ENCODE measurements around the gene PDE6H. TPM values are rescaled to one million over a fixed set of nuclear protein-coding genes. Genes with fewer than 3 reads are reported as not detected.
A peak's percentile ranks its signal among the peaks of the same experiment; 100 is the strongest.

Gene PDE6H
- total and polyA plus RNA-seq, 4 experiments from 2014 or later, result not detected

DNA sequence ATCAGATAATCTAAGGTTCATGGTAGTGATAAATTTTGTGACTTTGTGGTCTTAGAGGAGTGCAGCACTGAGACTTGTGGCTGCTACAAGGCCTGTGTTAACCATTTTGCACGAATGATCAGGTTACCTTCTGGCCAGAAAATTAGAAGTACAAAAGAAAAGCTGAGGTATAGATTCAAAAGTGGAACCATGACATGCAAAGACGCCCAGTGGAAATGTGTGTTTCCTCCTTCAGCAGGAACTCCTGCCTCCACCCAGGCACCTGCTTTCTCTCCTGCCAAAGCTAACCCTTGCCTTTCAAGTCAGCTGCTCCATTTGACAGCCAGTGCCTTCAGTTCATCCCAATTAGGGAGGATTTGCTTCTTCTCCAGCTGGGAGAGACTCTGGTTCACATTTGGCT is 10.1 kb downstream of the PDE6H start:
- H3K27ac ChIP-seq (ENCODE audit: low read depth, low read length), result no peak overlapping the region
- no peak for DNase-seq
- Mint-ChIP-seq H3K36me3 (no peaks in the 10 kb centered on the region), H3K9me3 (no peaks in the 10 kb centered on the region), H3K27ac (peak overlapping the region; percentile 8 to 48 (median 34)), H3K4me1 (peaks cover 41 to 60% (median 50%) of the 10 kb centered on the region in 4 donors), H3K27me3 (no peaks in the 10 kb centered on the region), H3K4me3 (peak overlapping the region in 5 of 8 donors; percentile 14 to 57 (median 29))
- H3K9me3 ChIP-seq (ENCODE audit: control insufficient read depth in 1 of 2, low read length in 2 of 2), result no peaks in the 10 kb centered on the region
- intact Hi-C loops (cut with micrococcal nuclease), result no loop called here
- H3K4me1 ChIP-seq (ENCODE audit: insufficient read depth, low read length), result peaks cover 38% of the 10 kb centered on the region
- no peak overlapping the region for H3K4me3 ChIP-seq (ENCODE audit: low read length in 2 of 2)
- CTCF ChIA-PET (ENCODE audit: partially characterized antibody), result interaction anchor here (0.8 to 3.1 kb wide), 3 partner anchors 12 to 137 kb away, joined by 3 to 18 read pairs (median 4); no protein-coding TSS in a partner anchor
- no peaks in the 10 kb centered on the region for H3K36me3 ChIP-seq (ENCODE audit: insufficient read depth, low read length)
- POLR2A ChIA-PET (ENCODE audit: partially characterized antibody), result interaction anchor here (0.9 to 1.8 kb wide), 4 partner anchors 14 to 34 kb away, joined by 3 to 7 read pairs (median 4); no protein-coding TSS in a partner anchor
- no peaks in the 10 kb centered on the region for H3K27me3 ChIP-seq (ENCODE audit: insufficient read depth, low read length)

GRCh38 chr12:14984036-14984435 is 11.2 kb downstream of the PDE6H start:
- intact Hi-C loops (cut with micrococcal nuclease), result no loop called here
- DNase-seq, result no peak
- Histone ChIP-seq H3K4me3 (ENCODE audit: low read length in 2 of 2) (no peak overlapping the region), H3K4me1 (ENCODE audit: insufficient read depth, low read length) (peaks cover 34% of the 10 kb centered on the region), H3K9me3 (ENCODE audit: control insufficient read depth in 1 of 2, low read length in 2 of 2) (no peaks in the 10 kb centered on the region), H3K27ac (ENCODE audit: low read depth, low read length) (no peak overlapping the region), H3K27me3 (ENCODE audit: insufficient read depth, low read length) (no peaks in the 10 kb centered on the region), H3K36me3 (ENCODE audit: insufficient read depth, low read length) (no peaks in the 10 kb centered on the region)
- POLR2A ChIA-PET (ENCODE audit: partially characterized antibody), result interaction anchor here (1.0 to 1.8 kb wide), 3 partner anchors 24 to 35 kb away, joined by 3 to 7 read pairs (median 4); no protein-coding TSS in a partner anchor
- peak overlapping the region in 1 of 8 donors; percentile 14 for H3K4me3 Mint-ChIP-seq
- H3K27me3 Mint-ChIP-seq, result no peaks in the 10 kb centered on the region
- H3K9me3 Mint-ChIP-seq, result no peaks in the 10 kb centered on the region
- H3K36me3 Mint-ChIP-seq, result no peaks in the 10 kb centered on the region
- CTCF ChIA-PET (ENCODE audit: partially characterized antibody), result interaction anchor here (0.8 to 3.5 kb wide), 4 partner anchors 11 to 138 kb away, joined by 3 to 18 read pairs (median 11); partner anchors contain the start of gene ERP27
- peak overlapping the region in 1 of 7 donors; percentile 8 for H3K27ac Mint-ChIP-seq
- H3K4me1 Mint-ChIP-seq, result peaks cover 35 to 55% (median 45%) of the 10 kb centered on the region in 4 donors

- no peaks in the 10 kb centered on the region for H3K36me3 ChIP-seq (ENCODE audit: insufficient read depth, low read length)
- no peak overlapping the region for H3K27ac ChIP-seq (ENCODE audit: low read depth, low read length)
- Mint-ChIP-seq H3K9me3 (no peaks in the 10 kb centered on the region), H3K36me3 (no peaks in the 10 kb centered on the region), H3K27me3 (no peaks in the 10 kb centered on the region), H3K27ac (peak overlapping the region in 2 of 7 donors; percentile 21 to 65), H3K4me1 (peaks cover 27 to 47% (median 37%) of the 10 kb centered on the region in 4 donors), H3K4me3 (peak overlapping the region in 2 of 8 donors; percentile 8 to 14)
- POLR2A ChIA-PET (ENCODE audit: partially characterized antibody), result interaction anchor here (0.7 to 1.8 kb wide), 6 partner anchors 18 to 47 kb away, joined by 3 to 8 read pairs (median 4); partner anchors contain the start of genes ARHGDIB and ERP27
- CTCF ChIA-PET (ENCODE audit: partially characterized antibody), result interaction anchor here (1.2 to 3.5 kb wide), 4 partner anchors 10 to 236 kb away, joined by 3 to 18 read pairs (median 10); partner anchors contain the start of genes ERP27 and RERG
- H3K4me1 ChIP-seq (ENCODE audit: insufficient read depth, low read length), result peaks cover 26% of the 10 kb centered on the region
- no peaks in the 10 kb centered on the region for H3K27me3 ChIP-seq (ENCODE audit: insufficient read depth, low read length)
- H3K4me3 ChIP-seq (ENCODE audit: low read length in 2 of 2), result no peak overlapping the region
- intact Hi-C loops (cut with micrococcal nuclease), result no loop called here
- no peak for DNase-seq
- H3K9me3 ChIP-seq (ENCODE audit: control insufficient read depth in 1 of 2, low read length in 2 of 2), result no peaks in the 10 kb centered on the region
These were observed 12.0 kb downstream of the PDE6H start for GRCh38 chr12:14984766-14985285.

DNA sequence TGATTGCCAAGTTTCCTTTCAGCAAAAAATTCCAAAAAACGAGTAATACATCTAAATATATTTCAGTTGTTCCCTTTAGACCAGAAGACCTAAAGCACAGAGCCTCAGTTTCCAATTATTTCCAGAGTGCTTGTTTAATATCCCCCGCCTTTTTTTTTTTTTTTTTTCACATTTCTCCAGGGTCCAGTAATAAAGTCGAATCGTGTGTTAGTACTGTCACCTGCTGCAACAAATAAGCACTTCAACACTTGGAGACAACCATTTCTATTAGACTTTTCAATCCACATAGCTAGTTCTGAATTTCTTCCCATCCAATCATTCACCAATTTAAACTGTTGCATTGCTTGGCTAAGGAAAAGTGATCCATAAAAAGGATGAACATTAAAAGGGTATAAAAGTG is 13.6 kb downstream of the PDE6H start:
- H3K36me3 ChIP-seq (ENCODE audit: insufficient read depth, low read length), result no peaks in the 10 kb centered on the region
- H3K27ac ChIP-seq (ENCODE audit: low read depth, low read length), result no peak overlapping the region
- H3K4me3 ChIP-seq (ENCODE audit: low read length in 2 of 2), result no peak overlapping the region
- no peaks in the 10 kb centered on the region for H3K36me3 Mint-ChIP-seq
- no peaks in the 10 kb centered on the region for H3K27me3 ChIP-seq (ENCODE audit: insufficient read depth, low read length)
- no peak overlapping the region for H3K27ac Mint-ChIP-seq
- CTCF ChIA-PET (ENCODE audit: partially characterized antibody), result interaction anchor here (0.6 to 3.5 kb wide), 5 partner anchors 9 to 65 kb away, joined by 3 to 18 read pairs (median 4); partner anchors contain the start of gene ERP27
- intact Hi-C loops (cut with micrococcal nuclease), result no loop called here
- peaks cover 18 to 31% (median 24%) of the 10 kb centered on the region in 4 donors for H3K4me1 Mint-ChIP-seq
- H3K4me1 ChIP-seq (ENCODE audit: insufficient read depth, low read length), result peaks cover 21% of the 10 kb centered on the region
- POLR2A ChIA-PET (ENCODE audit: partially characterized antibody), result interaction anchor here (0.7 to 1.5 kb wide), 3 partner anchors 9 to 57 kb away, joined by 3 to 5 read pairs (median 3); no protein-coding TSS in a partner anchor
- no peak overlapping the region for H3K4me3 Mint-ChIP-seq
- H3K9me3 Mint-ChIP-seq, result peaks cover 0 to 7% (median 1%) of the 10 kb centered on the region in 8 donors
- DNase-seq, result no peak
- H3K27me3 Mint-ChIP-seq, result no peaks in the 10 kb centered on the region
- H3K9me3 ChIP-seq (ENCODE audit: control insufficient read depth in 1 of 2, low read length in 2 of 2), result no peaks in the 10 kb centered on the region

- Histone ChIP-seq H3K9me3 (ENCODE audit: control insufficient read depth in 1 of 2, low read length in 2 of 2) (no peaks in the 10 kb centered on the region), H3K4me3 (ENCODE audit: low read length in 2 of 2) (no peak overlapping the region), H3K27ac (ENCODE audit: low read depth, low read length) (no peak overlapping the region), H3K27me3 (ENCODE audit: insufficient read depth, low read length) (no peaks in the 10 kb centered on the region), H3K36me3 (ENCODE audit: insufficient read depth, low read length) (no peaks in the 10 kb centered on the region), H3K4me1 (ENCODE audit: insufficient read depth, low read length) (peaks cover 15% of the 10 kb centered on the region)
- no peak for DNase-seq
- no peaks in the 10 kb centered on the region for H3K36me3 Mint-ChIP-seq
- ChIA-PET CTCF (ENCODE audit: partially characterized antibody) (interaction anchor here (1.0 to 3.4 kb wide), 2 partner anchors 51 to 142 kb away, joined by 3 to 12 read pairs; partner anchors contain the start of gene ERP27), POLR2A (ENCODE audit: partially characterized antibody) (no interaction called here)
- peaks cover 16 to 20% (median 18%) of the 10 kb centered on the region in 4 donors for H3K4me1 Mint-ChIP-seq
- no peaks in the 10 kb centered on the region for H3K27me3 Mint-ChIP-seq
- peaks cover 0 to 9% (median 1%) of the 10 kb centered on the region in 8 donors for H3K9me3 Mint-ChIP-seq
- no peak overlapping the region for H3K4me3 Mint-ChIP-seq
- intact Hi-C loops (cut with micrococcal nuclease), result no loop called here
- H3K27ac Mint-ChIP-seq, result no peak overlapping the region
These were observed 15.2 kb downstream of the PDE6H start for GRCh38 chr12:14988035-14988434.

DNA sequence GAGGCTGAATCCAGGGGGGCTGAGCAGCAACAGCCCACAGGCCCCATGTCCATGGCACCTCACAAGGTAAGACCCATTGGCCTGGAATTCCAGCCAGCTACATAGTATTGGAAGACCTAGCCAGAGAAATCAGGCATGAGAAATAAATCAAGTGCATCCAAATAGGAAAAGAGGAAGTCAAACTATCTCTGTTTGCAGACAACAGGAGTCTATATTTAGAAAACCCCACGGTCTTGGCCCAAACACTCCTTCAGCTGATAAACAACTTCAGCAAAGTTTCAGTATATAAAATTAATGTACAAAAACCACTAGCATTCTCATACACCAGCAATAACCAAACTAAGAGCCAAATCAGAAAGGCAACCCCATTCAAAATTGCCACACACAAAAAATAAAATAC is 16.9 kb downstream of the PDE6H start:
- H3K4me3 ChIP-seq (ENCODE audit: low read length in 2 of 2), result no peak overlapping the region
- no peak overlapping the region for H3K27ac Mint-ChIP-seq
- H3K4me1 Mint-ChIP-seq, result peaks cover 17 to 22% (median 20%) of the 10 kb centered on the region in 4 donors
- ChIA-PET CTCF (ENCODE audit: partially characterized antibody) (interaction anchor here (1.8 to 3.4 kb wide), 2 partner anchors 52 to 61 kb away, joined by 5 to 12 read pairs; partner anchors contain the start of gene ERP27), POLR2A (ENCODE audit: partially characterized antibody) (interaction anchor here (1.0 kb wide), 1 partner anchor 87 kb away, joined by 5 read pairs; no protein-coding TSS in a partner anchor)
- H3K36me3 Mint-ChIP-seq, result no peaks in the 10 kb centered on the region
- H3K27ac ChIP-seq (ENCODE audit: low read depth, low read length), result no peak overlapping the region
- peaks cover 0 to 9% (median 1%) of the 10 kb centered on the region in 8 donors for H3K9me3 Mint-ChIP-seq
- H3K27me3 ChIP-seq (ENCODE audit: insufficient read depth, low read length), result no peaks in the 10 kb centered on the region
- no peaks in the 10 kb centered on the region for H3K27me3 Mint-ChIP-seq
- peaks cover 16% of the 10 kb centered on the region for H3K4me1 ChIP-seq (ENCODE audit: insufficient read depth, low read length)
- H3K9me3 ChIP-seq (ENCODE audit: control insufficient read depth in 1 of 2, low read length in 2 of 2), result no peaks in the 10 kb centered on the region
- no peak for DNase-seq
- intact Hi-C loops (cut with micrococcal nuclease), result no loop called here
- no peaks in the 10 kb centered on the region for H3K36me3 ChIP-seq (ENCODE audit: insufficient read depth, low read length)
- no peak overlapping the region for H3K4me3 Mint-ChIP-seq

DNA sequence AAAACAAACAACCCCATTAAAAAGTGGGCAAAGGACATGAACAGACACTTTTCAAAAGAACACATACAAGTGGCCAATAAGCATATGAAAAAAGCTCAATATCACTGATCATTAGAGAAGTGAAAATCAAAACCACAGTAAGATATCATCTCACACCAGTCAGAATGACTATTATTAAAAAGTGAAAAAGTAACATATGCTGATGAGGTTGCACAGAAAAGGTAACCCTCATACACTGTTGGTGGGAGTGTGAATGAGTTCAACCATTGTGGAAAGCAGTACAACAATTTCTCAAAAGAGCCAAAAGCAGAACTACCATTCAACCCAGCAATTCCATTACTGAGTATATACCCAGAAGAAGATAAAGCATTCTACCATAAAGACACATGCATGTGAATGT is 18.2 kb downstream of the PDE6H start:
- POLR2A ChIA-PET (ENCODE audit: partially characterized antibody), result no interaction called here
- peaks cover 25 to 30% (median 27%) of the 10 kb centered on the region in 4 donors for H3K4me1 Mint-ChIP-seq
- peaks cover 24% of the 10 kb centered on the region for H3K4me1 ChIP-seq (ENCODE audit: insufficient read depth, low read length)

More for the DNA sequence above, 18.2 kb downstream of the PDE6H start:
- H3K4me3 ChIP-seq (ENCODE audit: low read length in 2 of 2), result no peak overlapping the region
- H3K27me3 ChIP-seq (ENCODE audit: insufficient read depth, low read length), result no peaks in the 10 kb centered on the region
- H3K9me3 ChIP-seq (ENCODE audit: control insufficient read depth in 1 of 2, low read length in 2 of 2), result no peaks in the 10 kb centered on the region
- H3K27me3 Mint-ChIP-seq, result no peaks in the 10 kb centered on the region
- H3K9me3 Mint-ChIP-seq, result peaks cover 0 to 9% (median 1%) of the 10 kb centered on the region in 8 donors
- no peaks in the 10 kb centered on the region for H3K36me3 ChIP-seq (ENCODE audit: insufficient read depth, low read length)
- H3K27ac ChIP-seq (ENCODE audit: low read depth, low read length), result no peak overlapping the region
- intact Hi-C loops (cut with micrococcal nuclease), result no loop called here
- H3K27ac Mint-ChIP-seq, result no peak overlapping the region
- no peaks in the 10 kb centered on the region for H3K36me3 Mint-ChIP-seq
- H3K4me3 Mint-ChIP-seq, result no peak overlapping the region
- CTCF ChIA-PET (ENCODE audit: partially characterized antibody), result interaction anchor here (1.8 to 9.4 kb wide), 3 partner anchors 54 to 145 kb away, joined by 5 to 191 read pairs (median 12); partner anchors contain the start of genes ART4 and ERP27
- no peak for DNase-seq
